GM12878 (cell line): Measurements from ENCODE around the gene AMZ2. TPM values are rescaled to one million over a fixed set of nuclear protein-coding genes. Genes with fewer than 3 reads are reported as not detected.

ENCODE experiments used
- CEBPB ChIP-seq, 2 experiments: fragments of 150-350 bp in 1 of 2; IDR thresholded peaks; 2 replicates each; pipeline ENCODE4 v1.6.1; 2012 to 2014; ENCODE audit warnings: low read depth in 2 of 2, low read length in 2 of 2, borderline replicate concordance in 1 of 2, inconsistent platforms in 1 of 2
- CREM ChIP-seq: IDR thresholded peaks from 2 replicates; pipeline ENCODE4 v1.6.1; 2014; ENCODE audit warnings: antibody characterized with exemption, low read depth
- EP300 ChIP-seq, 2 experiments: fragments of 150-350 bp in 1 of 2; IDR thresholded peaks; 2 replicates each; pipeline ENCODE4 v1.6.1; 2011 to 2012; ENCODE audit warnings: low read depth in 2 of 2, low read length in 2 of 2, borderline replicate concordance in 1 of 2, improper control_type of control experiment in 1 of 2, inconsistent platforms in 1 of 2; ENCODE audit not compliant: control insufficient read depth in 1 of 2
- GABPA ChIP-seq: IDR thresholded peaks from 2 replicates; pipeline ENCODE4 v1.6.1; 2014; ENCODE audit warnings: antibody characterized with exemption, low read depth, mild to moderate bottlenecking, inconsistent platforms
- NR2C2 ChIP-seq: IDR thresholded peaks from 2 replicates; pipeline ENCODE4 v1.6.1; 2011; ENCODE audit warnings: borderline replicate concordance, low read depth; ENCODE audit not compliant: control insufficient read depth, insufficient read length
- RBBP5 ChIP-seq: fragments of 200-600 bp; sonication (generic); conservative IDR thresholded peaks from 2 replicates; pipeline ENCODE4 v1.6.1; 2016
- RCOR1 ChIP-seq: conservative IDR thresholded peaks from 2 replicates; pipeline ENCODE4 v1.6.1; 2012; ENCODE audit warnings: low read depth, low read length, improper control_type of control experiment
- RUNX3 ChIP-seq: IDR thresholded peaks from 2 replicates; pipeline ENCODE4 v1.6.1; 2012; ENCODE audit warnings: low read length, inconsistent platforms
- SIN3A ChIP-seq: IDR thresholded peaks from 2 replicates; pipeline ENCODE4 v1.6.1; 2012; ENCODE audit warnings: low read depth, low read length, improper control_type of control experiment
- polyA plus RNA-seq, 11 experiments: library from polyadenylated mRNA; depleted of rRNA in 4 of 11; unstranded in 6 of 11; stranded (reverse) in 5 of 11; fragments of >200 nt; fragmentation: Nextera tagmentation in 4 of 11; fragmentation: Illumina TruSeq in 1 of 11; extraction: Ambion mirVana in 4 of 11; extraction: Trizol in 1 of 11; gene quantifications; 1 replicate in 1 of 11; 2 replicates in 10 of 11; pipeline versions ENCODE4 v1.2.1 to v1.2.3, GENCODE V29; 2011 to 2016; ENCODE audit warnings: inconsistent platforms in 2 of 11, missing spikeins in 2 of 11, low read depth in 1 of 11
- total RNA-seq, 4 experiments: library from RNA; depleted of rRNA in 3 of 4; stranded (reverse); fragments of >200 nt in 3 of 4; fragmentation: Illumina TruSeq in 1 of 4; extraction: Trizol in 1 of 4; gene quantifications; 2 replicates each; pipeline versions ENCODE4 v1.2.1 to v1.2.3, GENCODE V29; 2013 to 2021
- TF ChIP-seq, protein P1 (sequence below): fragments of 450-650 bp; formaldehyde crosslinking; IDR thresholded peaks from 2 replicates; pipeline ENCODE4 v1.5.0; 2022; ENCODE audit warnings: mild to moderate bottlenecking, missing genetic modification characterization

The AMZ2 gene
- total and polyA plus RNA-seq, 10 of the 15 experiments (the other 5 are each of a cell fraction or from before 2014, with no cell fraction given), result 79.1 to 189 (median 126) TPM

DNA sequence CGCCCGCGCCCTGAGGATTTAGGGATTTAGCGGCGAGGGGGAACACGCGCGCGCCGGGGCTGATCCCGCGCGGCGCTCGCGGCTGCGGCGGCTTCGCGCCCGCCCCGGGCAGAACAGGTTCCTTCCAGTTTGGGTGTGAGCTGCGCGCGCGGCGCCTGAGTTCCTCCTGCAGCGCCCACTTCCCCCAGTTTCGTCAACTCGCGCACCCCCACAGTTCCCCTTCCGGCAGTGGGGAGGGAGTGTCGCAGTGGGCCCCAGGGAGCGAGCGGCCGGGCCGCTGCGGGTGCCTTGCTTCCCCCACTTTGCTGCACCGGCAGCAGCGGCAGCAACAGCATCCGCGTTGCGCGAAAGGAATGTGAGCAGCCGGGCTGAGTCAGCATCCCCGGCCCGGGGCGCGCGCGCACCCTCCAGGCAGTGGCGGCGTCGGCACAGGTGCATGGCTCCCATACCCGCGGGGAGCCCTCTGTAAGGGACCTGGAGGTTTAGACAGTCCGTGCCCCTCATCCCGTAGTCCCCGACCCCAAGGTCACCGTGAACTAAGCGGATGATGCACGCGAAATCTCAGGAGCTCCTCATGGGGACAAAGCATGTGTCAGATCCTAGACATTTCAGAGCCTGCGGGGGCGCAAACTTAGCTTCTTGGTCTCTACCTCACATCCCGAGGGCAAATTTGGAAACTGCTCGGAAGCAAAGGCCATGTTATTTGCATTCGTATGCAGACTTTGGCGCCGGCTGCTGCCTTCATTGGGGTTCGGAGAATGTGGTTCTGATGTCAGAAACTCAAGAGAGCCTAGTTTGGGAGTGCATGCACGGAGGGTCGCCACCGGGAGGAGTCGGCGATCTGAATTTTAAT, 44.2 kb downstream of the AMZ2 start (continued):
- TF ChIP-seq CEBPB (IDR thresholded peaks at IDR 0.05; ENCODE audit: borderline replicate concordance in 1 of 2, low read depth in 2 of 2, low read length in 2 of 2) (no peak), EP300 (IDR thresholded peaks at IDR 0.05; ENCODE audit: borderline replicate concordance in 1 of 2, control insufficient read depth in 1 of 2, low read depth in 2 of 2, low read length in 2 of 2) (peak in 1 of 2 experiments; percentile 46; a peak in 1 of 4 replicates), RCOR1 (0 out of 2 replicates have a peak, but pooled peaks have one; percentile 42), RUNX3 (peak; percentile 46; the same call in 1 of the 2 replicates), RBBP5 (0 out of 2 replicates have a peak, but pooled peaks have one; percentile 14), CREM (peak; percentile 43; the same call in 1 of the 2 replicates), SIN3A (peak; percentile 63; the same call in 1 of the 2 replicates), NR2C2 (no peak), GABPA (peak; percentile 68; the same call in 1 of the 2 replicates)
- TF ChIP-seq, protein P1, sequence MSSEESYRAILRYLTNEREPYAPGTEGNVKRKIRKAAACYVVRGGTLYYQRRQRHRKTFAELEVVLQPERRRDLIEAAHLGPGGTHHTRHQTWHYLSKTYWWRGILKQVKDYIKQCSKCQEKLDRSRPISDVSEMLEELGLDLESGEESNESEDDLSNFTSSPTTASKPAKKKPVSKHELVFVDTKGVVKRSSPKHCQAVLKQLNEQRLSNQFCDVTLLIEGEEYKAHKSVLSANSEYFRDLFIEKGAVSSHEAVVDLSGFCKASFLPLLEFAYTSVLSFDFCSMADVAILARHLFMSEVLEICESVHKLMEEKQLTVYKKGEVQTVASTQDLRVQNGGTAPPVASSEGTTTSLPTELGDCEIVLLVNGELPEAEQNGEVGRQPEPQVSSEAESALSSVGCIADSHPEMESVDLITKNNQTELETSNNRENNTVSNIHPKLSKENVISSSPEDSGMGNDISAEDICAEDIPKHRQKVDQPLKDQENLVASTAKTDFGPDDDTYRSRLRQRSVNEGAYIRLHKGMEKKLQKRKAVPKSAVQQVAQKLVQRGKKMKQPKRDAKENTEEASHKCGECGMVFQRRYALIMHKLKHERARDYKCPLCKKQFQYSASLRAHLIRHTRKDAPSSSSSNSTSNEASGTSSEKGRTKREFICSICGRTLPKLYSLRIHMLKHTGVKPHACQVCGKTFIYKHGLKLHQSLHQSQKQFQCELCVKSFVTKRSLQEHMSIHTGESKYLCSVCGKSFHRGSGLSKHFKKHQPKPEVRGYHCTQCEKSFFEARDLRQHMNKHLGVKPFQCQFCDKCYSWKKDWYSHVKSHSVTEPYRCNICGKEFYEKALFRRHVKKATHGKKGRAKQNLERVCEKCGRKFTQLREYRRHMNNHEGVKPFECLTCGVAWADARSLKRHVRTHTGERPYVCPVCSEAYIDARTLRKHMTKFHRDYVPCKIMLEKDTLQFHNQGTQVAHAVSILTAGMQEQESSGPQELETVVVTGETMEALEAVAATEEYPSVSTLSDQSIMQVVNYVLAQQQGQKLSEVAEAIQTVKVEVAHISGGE, result 0 out of 2 replicates have a peak, but pooled peaks have one; percentile 21
- TF ChIP-seq, all 136 proteins: peak for 45
